ENCODE results near the gene GAS2L1.

DNA sequence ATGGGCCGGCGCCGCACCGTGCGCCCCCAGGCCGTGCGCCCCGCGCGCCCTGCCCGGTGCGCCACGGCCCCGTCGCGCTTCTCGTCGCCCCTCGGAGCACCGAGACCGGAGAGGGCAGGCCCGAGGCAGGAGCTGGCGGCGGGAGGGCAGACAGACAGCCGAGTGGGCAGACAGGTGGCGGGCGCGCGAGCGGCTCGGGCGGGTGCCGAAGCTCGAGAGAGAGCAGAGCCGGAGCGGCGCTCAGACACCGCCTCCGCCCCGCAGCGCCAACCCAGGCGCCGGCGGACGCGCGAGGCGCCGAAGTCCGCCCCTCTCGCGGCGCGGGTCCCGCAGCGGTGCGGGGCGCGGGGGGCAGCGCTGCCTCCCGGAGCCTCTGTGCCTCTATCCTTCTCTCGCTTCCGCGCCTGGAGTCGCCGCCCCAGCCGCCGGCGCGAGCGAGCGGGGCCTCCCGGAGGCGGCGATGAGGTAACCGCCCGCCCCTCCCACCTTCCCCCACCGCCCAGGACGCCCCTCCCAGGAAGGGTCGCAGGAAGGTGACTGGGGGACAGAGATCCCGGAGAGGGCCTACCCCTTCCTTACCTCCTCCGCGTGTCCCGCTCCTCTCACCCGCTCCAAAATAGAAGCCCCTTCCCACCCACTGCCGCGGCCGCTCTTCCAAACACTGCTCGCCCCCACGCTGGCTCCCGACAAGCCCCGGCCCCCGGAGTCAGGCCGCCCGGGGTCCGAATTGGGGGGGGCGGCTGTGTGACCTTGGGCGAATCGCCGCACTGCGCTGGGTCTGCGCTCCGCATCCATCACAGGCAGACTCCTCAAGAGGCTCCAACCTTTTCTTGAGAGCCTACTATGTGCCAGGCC is 9.1 kb downstream of the GAS2L1 start, which contains the start of gene RASL10A:
- TF ChIP-seq CTCF (IDR thresholded peaks at IDR 0.05) (no peak), ZFX (IDR thresholded peaks at IDR 0.05; ENCODE audit: borderline replicate concordance) (no peak)

Measured in 22Rv1 (cell line).